ENCODE data around the gene APCDD1L. TPM values are rescaled to one million over a fixed set of nuclear protein-coding genes. Genes with fewer than 3 reads are reported as not detected.
"Not testable (repeated sequence)": the region's sequence is repeated elsewhere in the genome, so short reads cannot be mapped to it uniquely, and the experiment has no call there.

The APCDD1L gene
- total and polyA plus RNA-seq, 4 donors, result 1.3 to 14.6 (median 2.0) TPM

DNA sequence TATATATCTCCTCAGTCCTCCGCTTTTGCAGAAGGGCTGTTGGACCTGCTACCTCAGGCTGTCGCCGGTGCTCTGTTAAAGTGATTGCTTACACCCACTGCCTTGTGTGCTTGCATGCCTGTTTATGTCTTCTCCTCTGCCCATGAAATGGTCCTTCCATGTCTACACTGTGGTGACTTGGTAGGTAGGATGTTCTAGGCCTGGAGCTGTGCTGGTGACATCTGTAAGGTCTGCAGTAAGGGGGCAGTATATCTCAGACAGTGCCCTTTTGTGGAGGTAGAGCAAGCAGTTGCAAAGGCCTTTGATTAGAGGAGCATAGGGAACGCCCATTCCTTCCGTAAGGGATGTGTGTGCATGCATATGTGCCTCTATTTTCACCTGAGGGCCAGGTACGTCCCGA, 85.9 kb downstream of the APCDD1L start:
- Histone ChIP-seq H3K4me1 (ENCODE audit: control insufficient read depth in 1 of 2, insufficient read depth in 2 of 2, low read length in 2 of 2) (peaks cover 0 to 1% of the 10 kb centered on the region in 2 donors), H3K9me3 (ENCODE audit: control insufficient read depth, low read length) (no peaks in the 10 kb centered on the region), H3K27me3 (ENCODE audit: control insufficient read depth in 1 of 2, insufficient read depth in 2 of 2, low read length in 1 of 2) (no peaks in the 10 kb centered on the region), H3K27ac (ENCODE audit: low read depth in 1 of 2, low read length in 2 of 2) (no peak overlapping the region), H3K4me3 (ENCODE audit: low read length in 2 of 2) (no peak overlapping the region), H3K36me3 (ENCODE audit: control insufficient read depth in 1 of 2, insufficient read depth in 2 of 2, low read length in 1 of 2) (no peaks in the 10 kb centered on the region)
- no peak for ATAC-seq (ENCODE audit: low FRiP score)
- intact Hi-C loops (cut with DNase I), result no loop called here
- 92 to 95% methylated on average over 7 of the region's 7 CpGs for WGBS, 2 donors
- DNase-seq, result no peak

DNA sequence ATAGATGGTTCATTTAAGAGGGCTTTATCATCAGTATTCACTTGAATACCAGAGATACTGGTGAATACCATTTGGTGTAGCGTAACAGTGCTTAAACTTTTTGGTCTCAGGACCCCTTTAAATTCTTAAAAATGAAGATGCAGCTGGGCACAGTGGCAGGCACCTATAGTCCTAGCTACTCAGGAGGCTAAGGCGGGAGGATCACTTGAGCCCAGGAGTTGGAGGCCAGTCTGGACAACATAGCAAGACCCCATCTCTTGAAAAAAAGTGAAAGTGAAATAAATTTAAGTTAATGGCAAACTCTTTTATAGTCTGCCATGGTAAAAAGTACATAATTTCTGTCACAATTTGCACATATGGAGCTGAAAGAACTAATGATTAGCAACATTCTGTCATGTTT, 86.8 kb downstream of the APCDD1L start:
- no peaks in the 10 kb centered on the region for H3K27me3 ChIP-seq (ENCODE audit: control insufficient read depth in 1 of 2, insufficient read depth in 2 of 2, low read length in 1 of 2)
- H3K4me1 ChIP-seq (ENCODE audit: control insufficient read depth in 1 of 2, insufficient read depth in 2 of 2, low read length in 2 of 2), result peaks cover 0 to 1% of the 10 kb centered on the region in 2 donors
- H3K9me3 ChIP-seq (ENCODE audit: control insufficient read depth, low read length), result no peaks in the 10 kb centered on the region
- no peak overlapping the region for H3K4me3 ChIP-seq (ENCODE audit: low read length in 2 of 2)
- intact Hi-C loops (cut with DNase I), result no loop called here
- H3K27ac ChIP-seq (ENCODE audit: low read depth in 1 of 2, low read length in 2 of 2), result no peak overlapping the region
- 99 to 100% methylated on average over 2 of the region's 2 CpGs for WGBS, 2 donors
- DNase-seq, result no peak
- no peak for ATAC-seq (ENCODE audit: low FRiP score)
- no peaks in the 10 kb centered on the region for H3K36me3 ChIP-seq (ENCODE audit: control insufficient read depth in 1 of 2, insufficient read depth in 2 of 2, low read length in 1 of 2)

GRCh38 chr20:58427571-58427970, 87.6 kb downstream of the APCDD1L start:
- WGBS, 2 donors, result 90 to 98% methylated on average over 3 of the region's 3 CpGs
- DNase-seq; ATAC-seq (ENCODE audit: low FRiP score); H3K36me3 ChIP-seq (ENCODE audit: control insufficient read depth in 1 of 2, insufficient read depth in 2 of 2, low read length in 1 of 2); intact Hi-C loops (cut with DNase I); H3K4me3 ChIP-seq (ENCODE audit: low read length in 2 of 2); H3K4me1 ChIP-seq (ENCODE audit: control insufficient read depth in 1 of 2, insufficient read depth in 2 of 2, low read length in 2 of 2); H3K27ac ChIP-seq (ENCODE audit: low read depth in 1 of 2, low read length in 2 of 2); H3K9me3 ChIP-seq (ENCODE audit: control insufficient read depth, low read length); H3K27me3 ChIP-seq (ENCODE audit: control insufficient read depth in 1 of 2, insufficient read depth in 2 of 2, low read length in 1 of 2): not testable (repeated sequence)

GRCh38 chr20:58424218-58424969, 90.8 kb downstream of the APCDD1L start:
- ATAC-seq (ENCODE audit: low FRiP score) (no peak), DNase-seq (no peak)
- H3K4me1 ChIP-seq (ENCODE audit: control insufficient read depth in 1 of 2, insufficient read depth in 2 of 2, low read length in 2 of 2), result no peaks in the 10 kb centered on the region
- no peaks in the 10 kb centered on the region for H3K9me3 ChIP-seq (ENCODE audit: control insufficient read depth, low read length)
- no peaks in the 10 kb centered on the region for H3K27me3 ChIP-seq (ENCODE audit: control insufficient read depth in 1 of 2, insufficient read depth in 2 of 2, low read length in 1 of 2)
- no peak overlapping the region for H3K27ac ChIP-seq (ENCODE audit: low read depth in 1 of 2, low read length in 2 of 2)
- peaks cover 0 to 3% of the 10 kb centered on the region in 2 donors for H3K36me3 ChIP-seq (ENCODE audit: control insufficient read depth in 1 of 2, insufficient read depth in 2 of 2, low read length in 1 of 2)
- intact Hi-C loops (cut with DNase I), result no loop called here
- 87 to 88% methylated on average over 6 of the region's 6 CpGs for WGBS, 2 donors
- H3K4me3 ChIP-seq (ENCODE audit: low read length in 2 of 2), result no peak overlapping the region

DNA sequence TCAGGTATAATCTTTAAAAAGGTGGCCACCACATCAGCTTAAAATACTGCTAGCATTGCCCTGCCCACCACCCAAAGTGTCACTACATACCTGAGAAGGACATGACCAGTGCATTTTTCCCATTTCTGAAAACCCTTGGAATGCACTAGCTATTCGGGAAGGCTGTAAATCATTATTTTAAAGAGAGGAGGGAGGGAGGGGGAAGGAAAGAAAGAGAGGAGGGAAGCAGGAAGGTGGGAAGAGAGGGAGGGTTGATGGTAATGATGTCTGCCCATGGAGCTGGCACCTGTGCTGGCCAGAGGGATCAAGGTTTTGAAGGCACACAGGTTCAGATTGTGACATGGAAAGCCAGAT, 93.7 kb downstream of the APCDD1L start:
- no peak overlapping the region for H3K4me3 ChIP-seq (ENCODE audit: low read length in 2 of 2)
- no peak for ATAC-seq (ENCODE audit: low FRiP score)
- H3K36me3 ChIP-seq (ENCODE audit: control insufficient read depth in 1 of 2, insufficient read depth in 2 of 2, low read length in 1 of 2), result peaks cover 0 to 8% of the 10 kb centered on the region in 2 donors
- no peaks in the 10 kb centered on the region for H3K27me3 ChIP-seq (ENCODE audit: control insufficient read depth in 1 of 2, insufficient read depth in 2 of 2, low read length in 1 of 2)
- H3K4me1 ChIP-seq (ENCODE audit: control insufficient read depth in 1 of 2, insufficient read depth in 2 of 2, low read length in 2 of 2), result no peaks in the 10 kb centered on the region
- H3K27ac ChIP-seq (ENCODE audit: low read depth in 1 of 2, low read length in 2 of 2), result no peak overlapping the region
- WGBS, 2 donors, result 32 to 50% methylated on average over 1 of the region's 1 CpG
- H3K9me3 ChIP-seq (ENCODE audit: control insufficient read depth, low read length), result no peaks in the 10 kb centered on the region
- intact Hi-C loops (cut with DNase I), result no loop called here
- DNase-seq, result no peak

GRCh38 chr20:58420798-58421496, 94.3 kb downstream of the APCDD1L start:
- WGBS, 2 donors, result 88 to 89% methylated on average over 5 of the region's 5 CpGs
- DNase-seq (no peak), ATAC-seq (ENCODE audit: low FRiP score) (no peak)
- Histone ChIP-seq H3K4me3 (ENCODE audit: low read length in 2 of 2) (no peak overlapping the region), H3K4me1 (ENCODE audit: control insufficient read depth in 1 of 2, insufficient read depth in 2 of 2, low read length in 2 of 2) (no peaks in the 10 kb centered on the region), H3K27me3 (ENCODE audit: control insufficient read depth in 1 of 2, insufficient read depth in 2 of 2, low read length in 1 of 2) (no peaks in the 10 kb centered on the region), H3K27ac (ENCODE audit: low read depth in 1 of 2, low read length in 2 of 2) (no peak overlapping the region), H3K36me3 (ENCODE audit: control insufficient read depth in 1 of 2, insufficient read depth in 2 of 2, low read length in 1 of 2) (peaks cover 0 to 8% of the 10 kb centered on the region in 2 donors), H3K9me3 (ENCODE audit: control insufficient read depth, low read length) (no peaks in the 10 kb centered on the region)
- intact Hi-C loops (cut with DNase I), result no loop called here

- WGBS, 2 donors, result 81 to 88% methylated on average over 5 of the region's 5 CpGs
- intact Hi-C loops (cut with DNase I), result no loop called here
- DNase-seq (no peak), ATAC-seq (ENCODE audit: low FRiP score) (no peak)
- H3K27me3 ChIP-seq (ENCODE audit: control insufficient read depth in 1 of 2, insufficient read depth in 2 of 2, low read length in 1 of 2), result no peaks in the 10 kb centered on the region
- no peaks in the 10 kb centered on the region for H3K4me1 ChIP-seq (ENCODE audit: control insufficient read depth in 1 of 2, insufficient read depth in 2 of 2, low read length in 2 of 2)
- H3K36me3 ChIP-seq (ENCODE audit: control insufficient read depth in 1 of 2, insufficient read depth in 2 of 2, low read length in 1 of 2), result peaks cover 0 to 8% of the 10 kb centered on the region in 2 donors
- H3K4me3 ChIP-seq (ENCODE audit: low read length in 2 of 2), result no peak overlapping the region
- H3K27ac ChIP-seq (ENCODE audit: low read depth in 1 of 2, low read length in 2 of 2), result no peak overlapping the region
- no peaks in the 10 kb centered on the region for H3K9me3 ChIP-seq (ENCODE audit: control insufficient read depth, low read length)
Measured at GRCh38 chr20:58418949-58419748, 96.0 kb downstream of the APCDD1L start.

DNA sequence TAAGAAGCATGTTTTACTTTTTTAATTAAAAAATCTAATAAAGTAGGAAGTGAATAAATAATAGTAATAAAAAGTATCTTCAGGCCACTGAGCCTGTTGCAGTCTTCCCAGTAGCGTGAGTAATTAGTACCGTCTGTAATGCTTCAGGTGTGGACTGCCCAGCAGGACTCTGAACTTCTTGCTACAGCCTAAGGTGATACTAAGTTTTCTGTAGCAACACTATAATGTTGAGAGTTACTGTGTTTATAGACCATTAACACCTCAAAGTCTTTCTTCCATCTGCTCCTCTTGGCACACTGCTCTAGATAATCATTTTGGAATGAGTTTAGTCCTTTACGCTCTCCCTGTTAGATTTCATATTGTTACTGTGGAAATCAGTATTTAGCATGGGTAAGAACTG, 97.8 kb downstream of the APCDD1L start:
- H3K27ac ChIP-seq (ENCODE audit: low read depth in 1 of 2, low read length in 2 of 2), result no peak overlapping the region
- H3K4me3 ChIP-seq (ENCODE audit: low read length in 2 of 2), result no peak overlapping the region
- intact Hi-C loops (cut with DNase I), result no loop called here
- no peaks in the 10 kb centered on the region for H3K4me1 ChIP-seq (ENCODE audit: control insufficient read depth in 1 of 2, insufficient read depth in 2 of 2, low read length in 2 of 2)
- H3K9me3 ChIP-seq (ENCODE audit: control insufficient read depth, low read length), result no peaks in the 10 kb centered on the region
- H3K36me3 ChIP-seq (ENCODE audit: control insufficient read depth in 1 of 2, insufficient read depth in 2 of 2, low read length in 1 of 2), result peaks cover 0 to 8% of the 10 kb centered on the region in 2 donors
- ATAC-seq (ENCODE audit: low FRiP score), result no peak
- DNase-seq, result no peak
- WGBS, 2 donors, result 96 to 97% methylated on average over 3 of the region's 3 CpGs
- no peaks in the 10 kb centered on the region for H3K27me3 ChIP-seq (ENCODE audit: control insufficient read depth in 1 of 2, insufficient read depth in 2 of 2, low read length in 1 of 2)

Data from aorta (tissue), 5 donors.